IPS-18c (cell line): ENCODE measurements around the gene DHRS4.

Experiments used
- H3K4me3 ChIP-seq: 2 replicates; pipeline ENCODE4 v1.7.0; 2013; ENCODE audit warnings: low read depth, mild to moderate bottlenecking, low read length, moderate library complexity; ENCODE audit not compliant: insufficient read depth
- H3K9me3 ChIP-seq: one replicate; pipeline ENCODE4 v1.6.1; 2013; ENCODE audit warnings: mild to moderate bottlenecking, low read length, moderate library complexity; ENCODE audit not compliant: control insufficient read depth, insufficient read depth

DHRS4 gene

DNA sequence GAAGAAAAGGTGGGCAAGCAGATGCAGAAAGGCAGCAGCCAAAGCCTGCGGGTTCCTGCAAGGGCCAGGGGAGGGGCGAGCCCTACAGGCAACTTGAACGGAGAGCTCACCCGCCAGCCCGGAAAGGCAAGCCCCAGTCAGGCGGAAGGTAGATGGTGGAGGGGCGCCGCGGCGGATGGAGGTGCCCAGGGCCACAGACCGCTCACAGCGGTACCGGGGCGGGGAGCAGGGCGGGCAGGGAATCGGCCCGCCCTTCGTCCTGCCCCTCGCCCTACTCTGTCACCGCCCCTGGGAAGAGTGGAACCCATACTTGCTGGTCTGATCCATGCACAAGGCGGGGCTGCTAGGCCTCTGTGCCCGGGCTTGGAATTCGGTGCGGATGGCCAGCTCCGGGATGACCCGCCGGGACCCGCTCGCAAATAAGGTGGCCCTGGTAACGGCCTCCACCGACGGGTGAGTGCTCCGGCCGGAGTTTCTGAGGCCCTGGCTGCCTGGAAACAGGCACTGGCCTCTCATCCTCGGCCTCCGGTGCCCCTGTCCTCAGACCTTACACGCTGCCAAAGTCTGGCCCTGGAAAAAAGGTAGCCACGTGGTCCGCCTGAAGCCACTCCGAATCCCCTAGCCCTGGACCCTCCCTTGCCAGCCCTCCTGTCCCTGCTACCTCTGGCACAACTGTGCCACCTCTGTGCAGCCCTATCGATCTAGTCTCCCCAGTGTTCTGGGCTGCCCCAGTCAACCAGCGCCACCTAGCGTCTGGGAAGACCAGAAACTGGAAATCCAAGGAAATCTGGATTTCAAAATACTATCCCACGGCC is at the start of gene DHRS4:
Gene DHRS4 (plus strand): TSS at position 307 of the 815 bp plus-strand sequence. CDS start 19 bp downstream, at position 326.
- Histone ChIP-seq H3K9me3 (peaks cover 2% of the 10 kb centered on the region), H3K4me3 (peak within 1 kb of the TSS; percentile 96)

- no peak overlapping the region for H3K4me3 ChIP-seq
- H3K9me3 ChIP-seq, result no peaks in the 10 kb centered on the region
Observed at GRCh38 chr14:23910101-23910875, 43.3 kb upstream of the DHRS4 start.

GRCh38 chr14:23910876-23911210 is 42.7 kb upstream of the DHRS4 start:
- Histone ChIP-seq H3K9me3 (no peaks in the 10 kb centered on the region), H3K4me3 (no peak overlapping the region)

GRCh38 chr14:23915559-23915958 is 38.0 kb upstream of the DHRS4 start:
- H3K9me3 ChIP-seq, result peaks cover 2% of the 10 kb centered on the region
- H3K4me3 ChIP-seq, result no peak overlapping the region

GRCh38 chr14:23916004-23916403 is 37.6 kb upstream of the DHRS4 start:
- Histone ChIP-seq H3K4me3 (no peak overlapping the region), H3K9me3 (peaks cover 2% of the 10 kb centered on the region)

GRCh38 chr14:23916446-23916845 is 37.1 kb upstream of the DHRS4 start:
- H3K9me3 ChIP-seq, result peaks cover 2% of the 10 kb centered on the region
- H3K4me3 ChIP-seq, result no peak overlapping the region

DNA sequence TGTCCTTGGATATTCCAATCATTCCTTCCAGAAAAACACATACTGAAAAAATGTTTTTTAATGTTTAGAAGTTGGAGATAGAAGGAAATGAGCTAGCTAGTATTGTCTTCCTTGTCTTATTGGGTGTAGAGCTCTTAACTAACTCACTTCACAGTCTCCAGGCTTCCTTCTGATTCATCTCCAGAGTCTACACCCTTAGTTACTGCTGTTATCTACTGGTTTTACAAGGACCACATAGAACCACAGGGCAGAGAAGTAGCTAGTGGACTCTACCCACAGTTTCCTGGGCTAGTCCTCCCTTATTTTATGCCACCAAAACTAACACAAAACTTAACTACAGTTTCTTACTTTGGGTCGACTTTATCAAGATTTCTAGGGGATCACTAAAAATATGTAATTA is 31.0 kb upstream of the DHRS4 start:
- Histone ChIP-seq H3K4me3 (no peak overlapping the region), H3K9me3 (no peaks in the 10 kb centered on the region)

- H3K4me3 ChIP-seq, result no peak overlapping the region
- H3K9me3 ChIP-seq, result no peaks in the 10 kb centered on the region
Observed at GRCh38 chr14:23925523-23926075, 28.0 kb upstream of the DHRS4 start.

- Histone ChIP-seq H3K4me3 (no peak overlapping the region), H3K9me3 (peaks cover 2% of the 10 kb centered on the region)
Observed at GRCh38 chr14:23926543-23926942, 27.0 kb upstream of the DHRS4 start.

DNA sequence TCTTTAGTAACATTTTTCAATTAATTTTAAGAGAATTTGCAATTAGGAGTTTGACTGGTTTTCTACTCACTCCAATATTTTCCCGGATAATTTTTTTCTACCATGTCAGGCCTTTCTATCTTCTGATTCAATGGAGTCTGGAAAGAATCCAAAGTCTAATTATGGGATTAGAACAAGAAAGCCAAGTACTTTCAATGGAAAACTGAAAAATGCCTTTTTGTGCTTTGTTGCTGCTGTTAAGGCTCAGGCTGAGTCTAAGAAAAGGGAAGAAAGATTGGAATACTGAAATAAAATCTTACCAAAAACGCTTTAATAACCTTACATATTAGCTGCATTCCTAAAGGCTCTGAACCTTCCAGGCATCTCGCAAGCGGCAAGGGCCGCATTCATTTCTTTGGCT is 24.4 kb upstream of the DHRS4 start:
- Histone ChIP-seq H3K9me3 (peaks cover 2% of the 10 kb centered on the region), H3K4me3 (no peak overlapping the region)

- no peak overlapping the region for H3K4me3 ChIP-seq
- H3K9me3 ChIP-seq, result peaks cover 2% of the 10 kb centered on the region
Observed at GRCh38 chr14:23929822-23930294, 23.7 kb upstream of the DHRS4 start.

GRCh38 chr14:23930742-23931141 is 22.8 kb upstream of the DHRS4 start:
- no peak overlapping the region for H3K4me3 ChIP-seq
- peaks cover 2% of the 10 kb centered on the region for H3K9me3 ChIP-seq

- H3K4me3 ChIP-seq, result no peak overlapping the region
- H3K9me3 ChIP-seq, result peaks cover 2% of the 10 kb centered on the region
Observed at GRCh38 chr14:23931721-23932289, 21.8 kb upstream of the DHRS4 start.

DNA sequence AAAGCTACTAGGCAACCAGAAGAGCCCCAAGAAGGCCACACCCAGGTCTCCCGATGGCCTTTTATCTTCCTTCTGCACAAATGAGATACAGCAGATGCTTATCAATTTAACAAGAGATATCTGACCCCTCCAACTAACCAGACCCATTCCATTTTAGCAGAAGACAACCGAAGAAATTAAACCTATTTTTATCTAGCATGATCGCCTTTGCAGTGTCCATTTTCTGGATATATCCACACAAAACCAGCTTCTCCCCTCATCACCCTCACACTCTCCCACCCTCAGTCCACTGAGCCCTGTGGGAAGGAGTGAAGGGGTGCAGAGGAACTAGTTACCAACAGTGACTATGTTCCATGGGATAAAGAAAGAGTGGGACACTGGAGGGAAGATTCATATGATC is 20.9 kb upstream of the DHRS4 start:
- Histone ChIP-seq H3K4me3 (no peak overlapping the region), H3K9me3 (peaks cover 2% of the 10 kb centered on the region)

- no peak overlapping the region for H3K4me3 ChIP-seq
- H3K9me3 ChIP-seq, result peaks cover 2% of the 10 kb centered on the region
Observed at GRCh38 chr14:23933108-23933741, 20.3 kb upstream of the DHRS4 start.

DNA sequence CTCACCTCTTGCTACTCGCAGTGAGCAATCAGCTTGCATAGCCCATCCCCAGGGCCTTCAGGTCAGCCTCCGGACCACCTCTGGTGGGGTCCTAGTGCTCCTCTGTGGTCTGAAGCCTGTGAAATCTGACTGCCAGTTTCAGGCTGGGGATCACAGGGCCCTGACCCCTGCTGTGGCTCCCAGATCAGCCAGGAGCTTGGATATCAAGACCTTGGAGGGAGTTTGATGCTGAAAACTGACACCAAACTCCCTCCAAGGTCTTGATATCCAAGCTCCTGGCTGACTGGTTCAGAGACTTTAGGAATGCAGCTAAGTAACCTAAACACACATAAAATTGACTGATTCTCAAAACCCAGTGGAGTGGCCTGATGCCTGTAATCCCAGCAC is 19.8 kb upstream of the DHRS4 start:
- Histone ChIP-seq H3K4me3 (no peak overlapping the region), H3K9me3 (peaks cover 2% of the 10 kb centered on the region)

GRCh38 chr14:23935158-23935557 is 18.4 kb upstream of the DHRS4 start:
- Histone ChIP-seq H3K9me3 (peaks cover 2% of the 10 kb centered on the region), H3K4me3 (no peak overlapping the region)
